Left renal cortex interstitium (tissue), 4 donors: ENCODE data around the gene RPS15. TPM values are rescaled to one million over a fixed set of nuclear protein-coding genes. Genes with fewer than 3 reads are reported as not detected.

Source experiments
- DNase-seq, 4 donors: peaks; one replicate each; pipeline ENCODE4 v3.0.0-alpha.2; 2013; ENCODE audit warnings: low read depth in 4 of 4, low spot score in 2 of 4, missing footprints in 1 of 4
- polyA plus RNA-seq, 4 donors: library from polyadenylated mRNA; unstranded; fragments of 120-200 nt; gene quantifications; one replicate each; pipeline ENCODE4 v1.2.1, GENCODE V29; 2013; ENCODE audit not compliant: insufficient read length in 4 of 4

Gene RPS15
- polyA plus RNA-seq, 4 donors = 623 to 1,048 (median 767) TPM

GRCh38 chr19:1478934-1479707 is 40.9 kb downstream of the RPS15 start, which contains the start of gene C19orf25:
TSS of gene C19orf25 (minus strand) at chr19:1479215. CDS start at chr19:1478903, 312 bp downstream.
- DNase-seq = peak; percentile 74 to 89 (median 82)

DNA sequence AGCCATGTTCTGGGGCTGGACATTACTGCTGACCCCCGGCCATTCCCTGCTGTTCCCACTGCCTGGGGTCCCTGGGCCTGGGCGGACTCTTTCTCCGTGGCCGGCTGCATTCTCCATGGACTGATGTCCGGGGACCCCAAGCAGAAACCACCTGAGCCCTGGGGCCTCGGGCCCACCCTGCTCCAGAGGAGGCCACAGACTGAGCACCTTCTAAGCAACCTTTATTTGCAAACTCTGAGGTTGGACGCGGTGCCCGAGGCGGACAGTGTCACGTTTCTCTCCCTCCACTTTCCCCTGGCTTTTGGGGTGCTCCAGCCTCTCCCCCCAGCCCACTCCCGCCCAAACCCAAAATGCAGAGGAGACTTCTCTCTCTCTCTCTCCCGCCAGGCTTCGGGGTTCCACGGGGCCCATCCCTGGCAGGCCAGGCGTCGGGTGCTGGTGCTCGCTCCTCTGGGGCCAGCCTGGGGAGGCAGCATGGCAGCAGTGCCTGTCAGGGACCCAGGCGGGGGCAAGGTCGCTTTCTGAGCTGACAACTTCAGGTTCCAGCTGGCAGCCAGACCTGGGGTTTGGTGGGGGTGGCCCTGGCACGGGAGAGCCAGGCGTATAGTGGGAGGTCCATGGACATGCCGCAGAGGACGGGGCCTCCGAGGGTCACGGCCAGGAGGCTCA is 43.2 kb downstream of the RPS15 start:
- no peak for DNase-seq

GRCh38 chr19:1481893-1482360 is 43.7 kb downstream of the RPS15 start:
- no peak for DNase-seq

- DNase-seq = no peak
These were observed 44.4 kb downstream of the RPS15 start for GRCh38 chr19:1482361-1483130.

DNA sequence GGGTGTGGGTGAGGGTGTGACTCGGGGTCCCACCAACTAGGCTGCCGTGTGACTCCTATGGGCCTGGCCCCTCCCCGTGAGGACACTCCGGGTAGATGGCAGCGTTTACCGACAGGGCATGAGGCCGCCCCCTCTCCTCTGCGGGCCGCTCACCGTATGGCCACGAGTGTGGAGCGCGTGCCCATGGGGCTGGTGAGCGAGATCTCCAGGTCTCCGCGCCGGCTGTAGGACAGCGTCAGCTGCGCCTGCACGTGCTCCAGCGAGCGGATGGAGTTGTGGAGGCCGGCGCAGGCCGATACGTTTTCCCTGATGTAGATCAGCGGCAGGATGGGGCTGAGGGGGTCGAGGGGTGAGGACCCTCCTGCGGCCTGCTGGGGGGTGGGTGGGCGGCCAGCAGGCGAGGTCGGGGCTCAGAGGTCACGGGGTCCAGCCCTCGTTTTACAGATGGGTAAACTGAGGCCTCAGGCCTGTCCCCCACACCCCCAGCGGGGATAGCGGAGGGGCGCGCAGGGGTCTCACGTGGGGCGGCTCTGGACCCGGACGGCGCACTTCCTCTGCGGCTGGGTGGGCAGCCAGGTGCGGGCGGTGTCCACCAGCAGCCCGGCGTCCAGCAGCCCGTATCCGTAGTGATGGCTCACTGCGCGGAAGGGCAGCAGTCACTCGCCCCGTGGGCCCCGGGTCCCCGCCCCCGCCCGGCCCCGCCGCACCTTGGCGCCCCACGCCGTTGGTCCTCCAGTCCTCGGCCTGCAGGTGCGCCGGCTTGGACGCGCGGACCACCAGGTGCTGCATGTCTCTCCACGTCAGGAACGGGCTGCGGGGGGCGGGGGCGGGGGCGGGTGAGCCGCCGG is 45.2 kb downstream of the RPS15 start:
- DNase-seq = no peak

- DNase-seq = no peak
These were observed 45.8 kb downstream of the RPS15 start for GRCh38 chr19:1483979-1484428.

DNA sequence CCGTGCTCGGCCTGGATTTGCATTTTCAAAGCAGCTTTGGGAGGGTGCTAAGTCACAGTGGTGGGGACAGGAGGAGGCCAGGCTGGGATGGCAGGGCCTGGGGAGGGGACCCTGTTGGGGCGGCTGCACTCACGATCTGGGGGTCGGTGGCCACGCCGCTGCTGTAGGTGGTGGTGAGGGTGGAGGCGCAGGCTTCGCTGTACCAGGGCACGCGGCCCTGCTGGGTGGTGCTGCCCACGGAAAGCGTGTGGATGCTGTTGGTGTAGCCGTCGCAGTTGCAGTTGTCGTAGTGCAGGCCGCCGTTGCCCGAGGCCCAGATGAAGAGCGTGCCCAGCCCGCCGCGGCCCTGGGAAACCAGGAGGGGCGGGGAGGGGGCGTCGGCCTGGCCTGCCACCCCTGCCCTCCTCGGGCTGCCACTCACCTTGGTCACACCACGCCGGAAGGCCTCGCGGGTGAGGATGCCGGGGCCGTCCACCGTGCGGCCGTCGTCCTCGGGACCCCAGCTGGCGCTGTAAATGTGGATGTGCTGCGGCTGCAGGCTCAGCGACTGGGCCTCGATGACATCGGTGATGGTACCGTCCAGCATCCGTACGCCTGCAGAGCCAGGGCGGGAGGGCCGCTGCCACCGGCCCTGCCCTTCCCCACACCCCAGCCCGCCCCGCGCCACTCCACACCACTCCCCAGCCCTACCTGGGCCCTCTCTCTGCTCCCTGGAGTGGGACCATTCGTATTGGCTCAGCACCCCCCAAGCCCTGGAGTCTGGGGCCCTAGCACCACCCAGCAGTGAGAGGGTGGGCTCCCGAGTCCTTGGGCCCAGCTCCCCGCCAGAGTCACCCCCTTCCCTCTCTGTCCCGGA is 48.8 kb downstream of the RPS15 start:
- DNase-seq = no peak

GRCh38 chr19:1487576-1488281 is 49.5 kb downstream of the RPS15 start:
- no peak for DNase-seq

DNA sequence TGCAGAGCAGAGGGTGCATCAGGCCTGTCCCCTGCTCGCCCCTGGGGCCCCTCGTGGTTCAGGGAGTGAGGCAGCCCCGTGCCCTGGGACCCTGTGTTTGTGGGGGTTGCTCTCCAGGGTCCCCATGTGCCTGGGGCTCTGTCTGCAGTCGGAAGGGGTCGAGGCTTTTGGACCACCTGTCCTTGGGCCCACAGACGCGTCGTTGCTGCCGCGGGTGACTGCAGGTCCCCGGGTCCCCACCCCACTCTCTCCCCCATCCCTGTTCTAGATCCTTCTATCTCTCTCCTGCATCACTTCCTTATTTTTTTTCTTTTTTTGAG is 50.0 kb downstream of the RPS15 start:
- DNase-seq = no peak

- no peak for DNase-seq
These were observed 51.5 kb downstream of the RPS15 start for GRCh38 chr19:1489463-1490310.

Other genes with a start within 250 kb of the RPS15 start
- gene STK11, start 232.6 kb upstream of the RPS15 start, polyA plus RNA-seq = 10 to 100 TPM; 59.1 to 64.4 (median 61.9) TPM
- gene CBARP, start 200.4 kb upstream of the RPS15 start, polyA plus RNA-seq = 1 to 10 TPM; 1.1 to 5.9 (median 3.5) TPM
- gene ATP5F1D, start 196.6 kb upstream of the RPS15 start, polyA plus RNA-seq = 100 to 1,000 TPM in 3 of 4 donors, 10 to 100 TPM in 1; 83.4 to 185 (median 127) TPM
- gene MIDN, start 189.8 kb upstream of the RPS15 start, polyA plus RNA-seq = 10 to 100 TPM; 39.9 to 83.0 (median 65.7) TPM
- 1,000 to 10,000 TPM in 1 of 4 donors, 100 to 1,000 TPM in 3; 787 to 1,013 (median 826) TPM for gene CIRBP, start 169.1 kb upstream of the RPS15 start, polyA plus RNA-seq
- 10 to 100 TPM; 13.3 to 30.9 (median 26.1) TPM for gene FAM174C, start 162.9 kb upstream of the RPS15 start, polyA plus RNA-seq
- 1 to 10 TPM; 1.8 to 5.8 (median 4.3) TPM for gene EFNA2, start 152.5 kb upstream of the RPS15 start, polyA plus RNA-seq
- 10 to 100 TPM; 43.6 to 99.1 (median 85.1) TPM for gene NDUFS7, start 54.5 kb upstream of the RPS15 start, polyA plus RNA-seq
- 10 to 100 TPM; 24.4 to 44.5 (median 40.2) TPM for gene GAMT, start 36.9 kb upstream of the RPS15 start, polyA plus RNA-seq
- gene DAZAP1, start 30.8 kb upstream of the RPS15 start, polyA plus RNA-seq = 100 to 1,000 TPM in 2 of 4 donors, 10 to 100 TPM in 2; 67.1 to 110 (median 95.0) TPM
- 1 to 10 TPM; 1.1 to 2.0 (median 1.8) TPM for gene APC2, start 11.7 kb downstream of the RPS15 start, polyA plus RNA-seq
- 10 to 100 TPM; 17.1 to 38.3 (median 33.1) TPM for gene C19orf25, start 40.8 kb downstream of the RPS15 start, polyA plus RNA-seq
- 10 to 100 TPM in 1 of 4 donors, 1 to 10 TPM in 3; 3.5 to 11.6 (median 7.4) TPM for gene PCSK4, start 52.0 kb downstream of the RPS15 start, polyA plus RNA-seq
- 10 to 100 TPM; 12.5 to 24.8 (median 18.2) TPM for gene REEP6, start 52.8 kb downstream of the RPS15 start, polyA plus RNA-seq
- gene ADAMTSL5, start 74.6 kb downstream of the RPS15 start, polyA plus RNA-seq = 1 to 10 TPM in 1 of 4 donors, under 1 TPM in 3; 0.23 to 1.2 (median 0.92) TPM
- under 1 TPM; 0.06 to 0.46 (median 0.43) TPM for gene PLK5, start 85.7 kb downstream of the RPS15 start, polyA plus RNA-seq
- gene MEX3D, start 129.9 kb downstream of the RPS15 start, polyA plus RNA-seq = 10 to 100 TPM; 17.8 to 45.1 (median 32.6) TPM
- gene MBD3, start 154.5 kb downstream of the RPS15 start, polyA plus RNA-seq = 10 to 100 TPM; 43.4 to 85.4 (median 75.7) TPM
- gene UQCR11, start 167.1 kb downstream of the RPS15 start, polyA plus RNA-seq = 100 to 1,000 TPM in 3 of 4 donors, 10 to 100 TPM in 1; 98.3 to 185 (median 125) TPM
- 100 to 1,000 TPM in 3 of 4 donors, 10 to 100 TPM in 1; 90.2 to 139 (median 124) TPM for gene TCF3, start 214.2 kb downstream of the RPS15 start, polyA plus RNA-seq